K562 (cell line): ENCODE measurements around the gene CTBP2. TPM values are rescaled to one million over a fixed set of nuclear protein-coding genes. Genes with fewer than 3 reads are reported as not detected.

Experiments used
- ATAC-seq: fragments of 200-7000 bp; cut with Tn5 transposase; 3 replicates; pipeline ENCODE4 v1.9.1; 2020; ENCODE audit warnings: moderate library complexity
- BruUV-seq: library from RNA; stranded (reverse); fragments of 400-500 nt; replicated peaks from 2 replicates; lab custom pipeline; 2021; lab: Mats Ljungman, UMichigan
- CTCF ChIA-PET: fragments of 300-600 bp; formaldehyde crosslinking; extraction: SDS; loops from one replicate; lab custom pipeline; 2021; ENCODE audit warnings: low intra/inter-chr PET ratio; lab: Yijun Ruan, JAX
- POLR2A ChIA-PET: fragments of 300-600, 350-650 bp; sonication (Branson Sonifier 250); formaldehyde crosslinking; extraction: SDS; loops from one replicate; lab custom pipeline; 2021; ENCODE audit warnings: antibody characterized with exemption, inconsistent platforms; lab: Yijun Ruan, JAX
- DNase-seq, 4 experiments: peaks; one replicate each; pipeline versions ENCODE4 v3.0.0 to v3.0.0-alpha.2; 2011 to 2018; ENCODE audit warnings: low spot score in 3 of 4, mixed read lengths in 3 of 4; ENCODE audit errors: extremely low read depth in 1 of 4
- FAIRE-seq: peaks from 2 replicates; lab custom pipeline; 2011; peaks lifted over from hg19 to GRCh38; lab: Jason Lieb, UNC
- H2AFZ ChIP-seq: 2 replicates; pipeline ENCODE4 v1.6.0; 2011; ENCODE audit warnings: low read depth, low read length, control low read depth, inconsistent platforms
- H3K27ac ChIP-seq: fragments of 200-600 bp; 3 replicates; pipeline ENCODE4 v1.8.0; 2011; ENCODE audit warnings: low read depth, mild to moderate bottlenecking, control low read depth, inconsistent platforms, low read length, moderate library complexity, mixed read lengths; ENCODE audit errors: extremely low read depth
- H3K27me3 ChIP-seq, 2 experiments: fragments of 300-600 bp in 1 of 2; 2 replicates in 1 of 2; 3 replicates in 1 of 2; pipeline versions ENCODE4 v1.6.0 to v1.8.0; 2011; ENCODE audit warnings: inconsistent platforms in 2 of 2, low read length in 2 of 2, mild to moderate bottlenecking in 1 of 2, mixed read lengths in 1 of 2, moderate library complexity in 1 of 2; ENCODE audit not compliant: control insufficient read depth in 2 of 2, insufficient read depth in 2 of 2
- H3K36me3 ChIP-seq: fragments of 300-600 bp; 3 replicates; pipeline ENCODE4 v1.8.0; 2011; ENCODE audit warnings: mild to moderate bottlenecking, low read length, inconsistent platforms; ENCODE audit not compliant: control insufficient read depth, insufficient read depth
- H3K4me1 ChIP-seq, 2 experiments: fragments of 200-600 bp in 1 of 2; replicated peaks in 1 of 2; 2 replicates in 1 of 2; 3 replicates in 1 of 2; pipeline versions ENCODE4 v1.5.1 to v1.8.0; 2011; ENCODE audit warnings: inconsistent platforms in 2 of 2, low read length in 2 of 2, mild to moderate bottlenecking in 1 of 2, mixed read lengths in 1 of 2, moderate library complexity in 1 of 2; ENCODE audit not compliant: control insufficient read depth in 2 of 2, insufficient read depth in 2 of 2
- H3K4me2 ChIP-seq: 2 replicates; pipeline ENCODE4 v1.6.1; 2011; ENCODE audit warnings: low read length, control low read depth, inconsistent platforms, mixed read lengths; ENCODE audit not compliant: insufficient read depth
- H3K4me3 ChIP-seq: fragments of 200-600 bp; sonication (generic), shearing (Covaris generic); 2 replicates; pipeline ENCODE4 v1.5.1; 2016; ENCODE audit warnings: control low read depth, inconsistent platforms
- H3K79me2 ChIP-seq: fragments of 200-600 bp; 3 replicates; pipeline ENCODE4 v1.8.0; 2011; ENCODE audit warnings: low read length, inconsistent platforms; ENCODE audit not compliant: control insufficient read depth, insufficient read depth
- H3K9ac ChIP-seq, 2 experiments: 2 replicates each; pipeline versions ENCODE4 v1.6.0 to v1.6.1; 2011; ENCODE audit warnings: low read depth in 2 of 2, low read length in 2 of 2, control low read depth in 1 of 2, inconsistent platforms in 1 of 2, mild to moderate bottlenecking in 1 of 2, mixed read lengths in 1 of 2; ENCODE audit not compliant: insufficient read depth in 1 of 2
- H3K9me1 ChIP-seq: one replicate; pipeline ENCODE4 v1.6.0; 2011; ENCODE audit warnings: inconsistent platforms, mild to moderate bottlenecking, low read length, moderate library complexity; ENCODE audit not compliant: control insufficient read depth, insufficient read depth
- H3K9me3 ChIP-seq: replicated peaks from 2 replicates; pipeline ENCODE4 v1.5.1; 2011; ENCODE audit warnings: low read depth, low read length, inconsistent platforms; ENCODE audit not compliant: control insufficient read depth, insufficient read depth
- H4K20me1 ChIP-seq: replicated peaks from 2 replicates; pipeline ENCODE4 v1.6.1; 2011; ENCODE audit warnings: low read length, inconsistent platforms, mixed read lengths; ENCODE audit not compliant: control insufficient read depth, insufficient read depth
- CHD1 ChIP-seq: fragments of 200-600 bp; sonication (generic); IDR thresholded peaks from one replicate; pipeline ENCODE4 v1.6.1; 2012; ENCODE audit warnings: mild to moderate bottlenecking, moderate library complexity, low read length, inconsistent platforms
- CXXC5 ChIP-seq: fragments of 250-450 bp; sonication (Bioruptor Pico); IDR thresholded peaks from 2 replicates; pipeline ENCODE4 v1.8.0; 2022; ENCODE audit warnings: inconsistent platforms, mild to moderate bottlenecking, moderate library complexity
- HDAC2 ChIP-seq: fragments of 450-650 bp; IDR thresholded peaks from 2 replicates; pipeline ENCODE4 v1.6.1; 2016; ENCODE audit warnings: mild to moderate bottlenecking
- IRF9 ChIP-seq: fragments of 450-650 bp; IDR thresholded peaks from 2 replicates; pipeline ENCODE4 v1.6.1; 2016; ENCODE audit warnings: missing biosample characterization, missing genetic modification characterization
- KDM5B ChIP-seq: fragments of 200-600 bp; sonication (generic); IDR thresholded peaks from 2 replicates; pipeline ENCODE4 v1.6.1; 2012; ENCODE audit warnings: low read depth, mild to moderate bottlenecking, moderate library complexity, low read length, control low read depth, inconsistent platforms; ENCODE audit not compliant: insufficient replicate concordance
- L3MBTL2 ChIP-seq: fragments of 450-650 bp; IDR thresholded peaks from 2 replicates; pipeline ENCODE4 v1.6.1; 2016; ENCODE audit warnings: mild to moderate bottlenecking, moderate library complexity
- MTA1 ChIP-seq: fragments of 450-650 bp; IDR thresholded peaks from 2 replicates; pipeline ENCODE4 v1.6.1; 2017; ENCODE audit warnings: borderline replicate concordance
- PHF20 ChIP-seq: fragments of 450-650 bp; IDR thresholded peaks from 2 replicates; pipeline ENCODE4 v1.6.1; 2018; ENCODE audit not compliant: partially characterized antibody
- POLR2A ChIP-seq: fragments of 450-650 bp; conservative IDR thresholded peaks from 2 replicates; pipeline ENCODE4 v1.6.1; 2016
- RUNX1 ChIP-seq: sonication (generic); IDR thresholded peaks from 2 replicates; pipeline ENCODE4 v1.6.1; 2016; ENCODE audit warnings: antibody characterized with exemption, low read depth
- SAFB ChIP-seq: fragments of 200-400 bp; formaldehyde crosslinking; IDR thresholded peaks from 2 replicates; pipeline ENCODE4 v1.6.1; 2017; ENCODE audit warnings: low read depth, low read length, borderline replicate concordance
- YY1 ChIP-seq, 3 experiments: IDR thresholded peaks; 2 replicates each; pipeline ENCODE4 v1.6.1; 2011; ENCODE audit warnings: low read length in 2 of 3, mild to moderate bottlenecking in 2 of 3, moderate library complexity in 2 of 3, borderline replicate concordance in 1 of 3, control low read depth in 1 of 3, low read depth in 1 of 3; ENCODE audit not compliant: insufficient read depth in 3 of 3, insufficient replicate concordance in 2 of 3, control insufficient read depth in 1 of 3, insufficient read length in 1 of 3; ENCODE audit errors: extremely low read depth in 1 of 3
- ZBTB7A ChIP-seq: IDR thresholded peaks from 2 replicates; pipeline ENCODE4 v1.6.1; 2011; ENCODE audit warnings: low read depth, mild to moderate bottlenecking, low read length, moderate library complexity, borderline replicate concordance; ENCODE audit not compliant: control insufficient read depth
- ZFX ChIP-seq: sonication (generic); formaldehyde crosslinking; IDR thresholded peaks from 2 replicates; pipeline ENCODE4 v1.8.0; 2022; ENCODE audit warnings: mild to moderate bottlenecking, missing genetic modification reagents, moderate library complexity
- ZNF551 ChIP-seq: fragments of 250-450 bp; sonication (Bioruptor Pico); IDR thresholded peaks from 2 replicates; pipeline ENCODE4 v1.5.0; 2021; ENCODE audit warnings: mild to moderate bottlenecking, moderate library complexity
- WGBS: fragments of 100-300 bp; shearing (Covaris generic); methylation state at CpG from one replicate; pipeline ENCODE4 v1.1.6; 2016; ENCODE audit warnings: low coverage, mixed read lengths; ENCODE audit not compliant: insufficient coverage; ENCODE audit errors: missing lambda C conversion rate; 5-methylcytosine and 5-hydroxymethylcytosine counted together
- in situ Hi-C: fragments of 300-500 bp; cut with MboI; formaldehyde crosslinking; loops from 4 replicates; pipeline ENCODE4 v1.15.0; 2018; ENCODE audit warnings: inconsistent platforms, mixed read lengths
- intact Hi-C: fragments of 100-400 bp; cut with micrococcal nuclease; formaldehyde crosslinking; loops from 2 replicates; pipeline ENCODE4 v1.14.2; 2022
- polyA plus RNA-seq, 8 experiments: library from polyadenylated mRNA; depleted of rRNA in 4 of 8; stranded (reverse) in 5 of 8; unstranded in 3 of 8; fragments of >200 nt; fragmentation: Nextera tagmentation in 2 of 8; fragmentation: Illumina TruSeq in 1 of 8; extraction: Ambion mirVana in 2 of 8; extraction: Trizol in 1 of 8; gene quantifications; 2 replicates each; pipeline versions ENCODE4 v1.2.1 to v1.2.3, GENCODE V29; 2011 to 2014; ENCODE audit warnings: inconsistent platforms in 1 of 8, missing spikeins in 1 of 8
- total RNA-seq, 7 experiments: library from RNA; depleted of rRNA in 6 of 7; stranded (reverse); fragments of >200 nt in 6 of 7; fragmentation: Illumina TruSeq in 2 of 7; extraction: Trizol in 2 of 7; gene quantifications; 2 replicates each; pipeline versions ENCODE4 v1.2.1 to v1.2.3, GENCODE V29; 2011 to 2021; ENCODE audit warnings: low replicate concordance in 1 of 7
- TF ChIP-seq, protein P1 (sequence below), 2 experiments: fragments of 450-650 bp; IDR thresholded peaks; 2 replicates each; pipeline ENCODE4 v1.6.1; 2016
- TF ChIP-seq, protein P2 (sequence below): fragments of 200-800 bp; sonication (Bioruptor generic); IDR thresholded peaks from 2 replicates; pipeline ENCODE4 v1.6.1; 2017; ENCODE audit warnings: missing genetic modification characterization, missing compliant biosample characterization

Gene CTBP2
- total and polyA plus RNA-seq, 9 of the 15 experiments (the other 6 are each of a cell fraction or from before 2014, with no cell fraction given), result 1.3 to 8.8 (median 5.1) TPM

DNA sequence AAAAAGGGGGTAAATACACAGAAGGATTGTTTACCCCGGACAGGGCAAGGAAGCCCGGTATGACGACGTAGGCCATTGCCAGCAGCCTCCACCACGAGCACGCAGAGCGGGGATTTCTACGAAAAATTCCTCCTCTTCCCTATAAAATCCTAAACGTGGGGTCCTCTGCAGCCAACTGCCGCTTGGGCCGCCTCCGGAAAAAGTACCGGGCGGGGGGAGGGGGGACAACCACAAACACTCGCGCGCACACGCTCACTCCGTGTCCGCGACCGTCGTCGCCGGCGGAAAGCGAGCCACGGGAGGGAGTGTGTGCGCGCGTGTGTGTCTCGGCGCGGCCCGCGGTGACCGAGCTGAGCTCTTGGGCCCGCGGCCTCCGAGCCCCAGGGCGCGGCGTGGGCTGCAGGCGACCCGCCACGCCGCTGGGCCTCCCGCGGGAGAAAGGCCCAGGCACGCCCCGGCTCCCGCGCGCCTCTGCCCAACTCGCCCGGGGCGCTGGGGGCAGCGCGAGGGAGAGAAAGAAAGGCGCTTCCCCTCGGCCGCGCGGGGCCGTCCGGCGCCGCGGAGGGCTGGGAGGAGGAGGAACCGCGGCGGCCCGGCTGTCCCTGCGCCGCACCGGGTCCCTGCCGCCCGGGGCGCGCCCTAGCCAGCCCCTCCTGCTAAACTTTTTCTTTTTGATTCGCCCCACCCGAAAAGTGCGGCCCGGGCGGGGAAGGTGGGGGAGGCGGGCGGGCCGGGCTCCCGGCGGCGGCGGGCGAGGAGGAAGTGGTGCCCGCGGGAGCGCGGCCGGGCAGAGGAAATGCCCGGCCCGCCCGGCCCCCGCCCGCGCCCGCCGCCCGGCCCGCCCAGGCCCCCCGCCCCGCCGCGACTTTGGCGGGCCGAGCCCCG lies 1.5 kb downstream of the CTBP2 start:
- Histone ChIP-seq H3K79me2 (peaks cover 60% of the 10 kb centered on the region), H3K36me3 (peaks cover 4% of the 10 kb centered on the region; the same call in 2 of the 3 replicates), H3K4me2 (peak overlapping the region; percentile 81), H3K27ac (peak overlapping the region; percentile 91), H3K9me1 (no peaks in the 10 kb centered on the region), H2AFZ (no peak overlapping the region), H3K27me3 (no peaks in the 10 kb centered on the region), H3K9me3 (no peaks in the 10 kb centered on the region), H3K4me3 (peak overlapping the region; percentile 68), H4K20me1 (no peaks in the 10 kb centered on the region; the same call in 1 of the 2 replicates), H3K4me1 (peaks cover 13 to 21% of the 10 kb centered on the region in 2 experiments; a peak in 4 of 5 replicates), H3K9ac (peak overlapping the region; percentile 82 to 95)
- WGBS, result 0% methylated on average over 11 of the region's 115 CpGs
- no TSS peak for BruUV-seq
- ChIA-PET POLR2A (interaction anchor here (0.7 to 2.7 kb wide), 3 partner anchors 10 to 627 kb away, joined by 4 to 9 read pairs (median 4); no protein-coding TSS in a partner anchor), CTCF (no interaction called here)
- peak; percentile 28 to 65 (median 53) for DNase-seq
- intact Hi-C loops, result loop anchor here (5.0 to 10.0 kb wide), 3 partner anchors 47 to 214 kb away; partner anchors contain the start of gene ZRANB1
- in situ Hi-C loops, result loop anchor here (25.0 kb wide), 1 partner anchor 222 kb away; the partner anchor contains the start of gene ZRANB1
- ATAC-seq, result peak; percentile 5
- no peak for FAIRE-seq
- TF ChIP-seq ZBTB7A (peak; percentile 49; the same call in 1 of the 2 replicates), KDM5B (peak; percentile 40), HDAC2 (no peak), CXXC5 (CRISPR knock-in tag) (peak; percentile 55), PHF20 (no peak), MTA1 (no peak), L3MBTL2 (peak; percentile 26; the same call in 1 of the 2 replicates), SAFB (peak; percentile 97), CHD1 (peak; percentile 96), IRF9 (tag) (no peak), ZFX (peak; percentile 60), POLR2A (peak; percentile 40; the same call in 1 of the 2 replicates), RUNX1 (no peak), YY1 (IDR thresholded peaks at IDR 0.05; ENCODE audit: borderline replicate concordance in 1 of 3, control insufficient read depth in 1 of 3, extremely low read depth in 1 of 3, insufficient read depth in 3 of 3, insufficient read length in 1 of 3, insufficient replicate concordance in 2 of 3, low read depth in 1 of 3, low read length in 2 of 3) (peak in 1 of 3 experiments; percentile 5), ZNF551 (CRISPR knock-in tag) (no peak)
- TF ChIP-seq, protein P1, sequence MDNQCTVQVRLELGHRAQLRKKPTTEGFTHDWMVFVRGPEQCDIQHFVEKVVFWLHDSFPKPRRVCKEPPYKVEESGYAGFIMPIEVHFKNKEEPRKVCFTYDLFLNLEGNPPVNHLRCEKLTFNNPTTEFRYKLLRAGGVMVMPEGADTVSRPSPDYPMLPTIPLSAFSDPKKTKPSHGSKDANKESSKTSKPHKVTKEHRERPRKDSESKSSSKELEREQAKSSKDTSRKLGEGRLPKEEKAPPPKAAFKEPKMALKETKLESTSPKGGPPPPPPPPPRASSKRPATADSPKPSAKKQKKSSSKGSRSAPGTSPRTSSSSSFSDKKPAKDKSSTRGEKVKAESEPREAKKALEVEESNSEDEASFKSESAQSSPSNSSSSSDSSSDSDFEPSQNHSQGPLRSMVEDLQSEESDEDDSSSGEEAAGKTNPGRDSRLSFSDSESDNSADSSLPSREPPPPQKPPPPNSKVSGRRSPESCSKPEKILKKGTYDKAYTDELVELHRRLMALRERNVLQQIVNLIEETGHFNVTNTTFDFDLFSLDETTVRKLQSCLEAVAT (IDR thresholded peaks at IDR 0.05), result peak in 1 of 2 experiments; percentile 55; a peak in 1 of 4 replicates
- TF ChIP-seq, protein P2, sequence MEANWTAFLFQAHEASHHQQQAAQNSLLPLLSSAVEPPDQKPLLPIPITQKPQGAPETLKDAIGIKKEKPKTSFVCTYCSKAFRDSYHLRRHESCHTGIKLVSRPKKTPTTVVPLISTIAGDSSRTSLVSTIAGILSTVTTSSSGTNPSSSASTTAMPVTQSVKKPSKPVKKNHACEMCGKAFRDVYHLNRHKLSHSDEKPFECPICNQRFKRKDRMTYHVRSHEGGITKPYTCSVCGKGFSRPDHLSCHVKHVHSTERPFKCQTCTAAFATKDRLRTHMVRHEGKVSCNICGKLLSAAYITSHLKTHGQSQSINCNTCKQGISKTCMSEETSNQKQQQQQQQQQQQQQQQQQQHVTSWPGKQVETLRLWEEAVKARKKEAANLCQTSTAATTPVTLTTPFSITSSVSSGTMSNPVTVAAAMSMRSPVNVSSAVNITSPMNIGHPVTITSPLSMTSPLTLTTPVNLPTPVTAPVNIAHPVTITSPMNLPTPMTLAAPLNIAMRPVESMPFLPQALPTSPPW (CRISPR knock-in tag), result peak; percentile 57
